ENCODE results near the gene LRRC75A. TPM values are rescaled to one million over a fixed set of nuclear protein-coding genes. Genes with fewer than 3 reads are reported as not detected.

Gene LRRC75A
- total and polyA plus RNA-seq, 2 donors (not counting 1 experiment from before 2014, with no cell fraction given) = 0.64 to 3.1 TPM

DNA sequence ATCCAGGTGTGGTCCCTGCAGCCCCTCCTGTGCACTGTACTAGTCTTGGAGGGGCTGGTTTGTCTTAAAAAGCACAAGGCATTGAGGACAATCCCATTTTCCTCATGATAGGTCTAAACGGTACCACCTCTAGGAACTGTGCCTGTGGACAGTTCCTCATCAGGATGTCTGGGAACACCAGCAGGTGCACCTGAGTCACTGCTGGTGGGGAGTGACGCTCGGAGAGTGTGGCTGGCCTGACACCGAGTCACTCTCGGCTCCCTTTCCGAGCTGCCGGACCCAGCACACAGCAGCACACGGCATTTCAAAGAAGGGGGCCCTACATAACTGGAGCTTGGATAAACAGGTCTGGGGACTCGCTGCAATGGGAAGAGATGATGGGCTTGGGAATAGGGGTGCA is 25.6 kb downstream of the LRRC75A start:
- no peaks in the 10 kb centered on the region for H3K36me3 ChIP-seq (ENCODE audit: control insufficient read depth, insufficient read depth, low read length)
- no peak for DNase-seq (ENCODE audit: low read depth in 2 of 2)
- TF ChIP-seq, protein P1, sequence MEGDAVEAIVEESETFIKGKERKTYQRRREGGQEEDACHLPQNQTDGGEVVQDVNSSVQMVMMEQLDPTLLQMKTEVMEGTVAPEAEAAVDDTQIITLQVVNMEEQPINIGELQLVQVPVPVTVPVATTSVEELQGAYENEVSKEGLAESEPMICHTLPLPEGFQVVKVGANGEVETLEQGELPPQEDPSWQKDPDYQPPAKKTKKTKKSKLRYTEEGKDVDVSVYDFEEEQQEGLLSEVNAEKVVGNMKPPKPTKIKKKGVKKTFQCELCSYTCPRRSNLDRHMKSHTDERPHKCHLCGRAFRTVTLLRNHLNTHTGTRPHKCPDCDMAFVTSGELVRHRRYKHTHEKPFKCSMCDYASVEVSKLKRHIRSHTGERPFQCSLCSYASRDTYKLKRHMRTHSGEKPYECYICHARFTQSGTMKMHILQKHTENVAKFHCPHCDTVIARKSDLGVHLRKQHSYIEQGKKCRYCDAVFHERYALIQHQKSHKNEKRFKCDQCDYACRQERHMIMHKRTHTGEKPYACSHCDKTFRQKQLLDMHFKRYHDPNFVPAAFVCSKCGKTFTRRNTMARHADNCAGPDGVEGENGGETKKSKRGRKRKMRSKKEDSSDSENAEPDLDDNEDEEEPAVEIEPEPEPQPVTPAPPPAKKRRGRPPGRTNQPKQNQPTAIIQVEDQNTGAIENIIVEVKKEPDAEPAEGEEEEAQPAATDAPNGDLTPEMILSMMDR (conservative IDR thresholded peaks at IDR 0.05 in 1 of 2, IDR thresholded peaks at IDR 0.05 in 1 of 2; ENCODE audit: low read depth in 1 of 2, low read length in 2 of 2) = no peak
- TF ChIP-seq EZH2 (IDR thresholded peaks at IDR 0.05; ENCODE audit: low read length, missing control alignments) = no peak
- H3K4me1 ChIP-seq (ENCODE audit: control insufficient read depth, extremely low read depth, insufficient read depth, low read length) = no peaks in the 10 kb centered on the region
- H3K4me3 ChIP-seq (replicated peaks in 1 of 4; ENCODE audit: control extremely low read depth in 1 of 4, insufficient read depth in 1 of 4, low read depth in 3 of 4, low read length in 4 of 4) = no peak overlapping the region
- no peaks in the 10 kb centered on the region for H3K27me3 ChIP-seq (ENCODE audit: control insufficient read depth, insufficient read depth, low read length)
- H3K79me2 ChIP-seq (ENCODE audit: control insufficient read depth, insufficient read depth, low read length) = no peaks in the 10 kb centered on the region
- H3K9ac ChIP-seq (ENCODE audit: insufficient read depth, low read length) = no peak overlapping the region
- no peak overlapping the region for H3K4me2 ChIP-seq (ENCODE audit: extremely low read depth, insufficient read depth, low read length)
- no peak overlapping the region for H3K27ac ChIP-seq (ENCODE audit: insufficient read depth, low read length)
- no peaks in the 10 kb centered on the region for H3K9me3 ChIP-seq (ENCODE audit: control insufficient read depth, insufficient read depth, low read depth, low read length)
- H2AFZ ChIP-seq (ENCODE audit: low read length) = no peak overlapping the region
- no peaks in the 10 kb centered on the region for H4K20me1 ChIP-seq (ENCODE audit: control insufficient read depth, extremely low read depth, insufficient read depth, low read length)

DNA sequence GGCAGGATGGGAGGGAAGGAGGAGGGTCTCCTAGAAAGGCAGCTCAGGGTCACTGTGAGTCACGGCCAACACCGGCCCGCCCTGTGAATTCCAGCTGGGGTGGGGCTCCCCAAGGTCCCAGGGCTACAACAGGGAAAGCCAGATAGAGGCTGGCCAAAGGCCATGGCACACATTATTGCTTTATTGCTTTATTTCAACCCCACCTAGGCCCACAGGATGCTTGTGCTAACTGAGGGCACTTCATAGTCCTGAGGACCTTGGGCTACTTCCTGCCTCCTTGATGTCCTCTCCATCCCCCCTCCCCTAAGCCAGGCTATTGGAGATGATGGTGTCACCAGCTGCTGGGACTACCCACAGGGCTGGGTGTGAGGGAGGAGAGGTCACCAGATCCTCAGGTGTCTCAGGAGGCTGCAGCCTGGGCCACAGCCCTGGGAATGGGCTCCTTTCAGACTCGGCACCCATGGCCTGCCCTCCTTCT is 26.1 kb downstream of the LRRC75A start:
- no peak for DNase-seq (ENCODE audit: low read depth in 2 of 2)
- Histone ChIP-seq H3K27me3 (ENCODE audit: control insufficient read depth, insufficient read depth, low read length) (no peaks in the 10 kb centered on the region), H2AFZ (ENCODE audit: low read length) (no peak overlapping the region), H3K4me3 (replicated peaks in 1 of 4; ENCODE audit: control extremely low read depth in 1 of 4, insufficient read depth in 1 of 4, low read depth in 3 of 4, low read length in 4 of 4) (no peak overlapping the region), H3K9ac (ENCODE audit: insufficient read depth, low read length) (no peak overlapping the region), H3K27ac (ENCODE audit: insufficient read depth, low read length) (no peak overlapping the region), H3K36me3 (ENCODE audit: control insufficient read depth, insufficient read depth, low read length) (peaks cover 2% of the 10 kb centered on the region), H4K20me1 (ENCODE audit: control insufficient read depth, extremely low read depth, insufficient read depth, low read length) (no peaks in the 10 kb centered on the region), H3K79me2 (ENCODE audit: control insufficient read depth, insufficient read depth, low read length) (no peaks in the 10 kb centered on the region), H3K9me3 (ENCODE audit: control insufficient read depth, insufficient read depth, low read depth, low read length) (no peaks in the 10 kb centered on the region), H3K4me2 (ENCODE audit: extremely low read depth, insufficient read depth, low read length) (no peak overlapping the region), H3K4me1 (ENCODE audit: control insufficient read depth, extremely low read depth, insufficient read depth, low read length) (no peaks in the 10 kb centered on the region)
- TF ChIP-seq, protein P1 (conservative IDR thresholded peaks at IDR 0.05 in 1 of 2, IDR thresholded peaks at IDR 0.05 in 1 of 2; ENCODE audit: low read depth in 1 of 2, low read length in 2 of 2) = no peak
- no peak for TF ChIP-seq EZH2 (IDR thresholded peaks at IDR 0.05; ENCODE audit: low read length, missing control alignments)

DNA sequence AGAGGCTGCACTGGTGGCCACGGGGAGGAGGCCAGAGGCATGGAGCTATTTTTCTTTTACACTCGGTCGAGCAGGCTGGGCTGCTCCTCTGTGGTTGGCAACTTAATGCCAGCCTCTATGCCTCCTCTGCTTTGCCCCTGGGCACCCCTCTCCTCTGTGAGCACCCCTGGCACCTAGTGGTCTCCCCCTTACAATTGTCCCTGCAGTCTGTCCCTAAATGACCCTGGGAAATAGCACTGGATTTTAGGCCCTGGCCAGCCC is 27.0 kb downstream of the LRRC75A start:
- no peak for DNase-seq (ENCODE audit: low read depth in 2 of 2)
- no peak overlapping the region for H3K4me2 ChIP-seq (ENCODE audit: extremely low read depth, insufficient read depth, low read length)
- H3K36me3 ChIP-seq (ENCODE audit: control insufficient read depth, insufficient read depth, low read length) = peaks cover 2% of the 10 kb centered on the region
- H3K27me3 ChIP-seq (ENCODE audit: control insufficient read depth, insufficient read depth, low read length) = no peaks in the 10 kb centered on the region
- H3K9me3 ChIP-seq (ENCODE audit: control insufficient read depth, insufficient read depth, low read depth, low read length) = no peaks in the 10 kb centered on the region
- no peak overlapping the region for H2AFZ ChIP-seq (ENCODE audit: low read length)
- H3K4me3 ChIP-seq (replicated peaks in 1 of 4; ENCODE audit: control extremely low read depth in 1 of 4, insufficient read depth in 1 of 4, low read depth in 3 of 4, low read length in 4 of 4) = no peak overlapping the region
- H3K9ac ChIP-seq (ENCODE audit: insufficient read depth, low read length) = no peak overlapping the region
- H4K20me1 ChIP-seq (ENCODE audit: control insufficient read depth, extremely low read depth, insufficient read depth, low read length) = no peaks in the 10 kb centered on the region
- H3K4me1 ChIP-seq (ENCODE audit: control insufficient read depth, extremely low read depth, insufficient read depth, low read length) = no peaks in the 10 kb centered on the region
- no peaks in the 10 kb centered on the region for H3K79me2 ChIP-seq (ENCODE audit: control insufficient read depth, insufficient read depth, low read length)
- TF ChIP-seq, protein P1 (conservative IDR thresholded peaks at IDR 0.05 in 1 of 2, IDR thresholded peaks at IDR 0.05 in 1 of 2; ENCODE audit: low read depth in 1 of 2, low read length in 2 of 2) = no peak
- TF ChIP-seq EZH2 (IDR thresholded peaks at IDR 0.05; ENCODE audit: low read length, missing control alignments) = no peak
- H3K27ac ChIP-seq (ENCODE audit: insufficient read depth, low read length) = no peak overlapping the region
